GM19324 (cell line): ENCODE results near the gene DCAF7.

Experiments
- ATAC-seq: cut with Tn5 transposase; IDR thresholded peaks from one replicate; pipeline ENCODE4 v1.9.1; 2021; ENCODE audit warnings: mild to moderate bottlenecking, moderate library complexity; ENCODE audit not compliant: unreplicated experiment, low FRiP score

DCAF7 gene

GRCh38 chr17:63549946-63550816, at the start of gene DCAF7:
TSS of gene DCAF7 (plus strand) at chr17:63550477. CDS start at chr17:63550678, 201 bp downstream.
- ATAC-seq = peak; percentile 95

GRCh38 chr17:63500543-63501390, 49.5 kb upstream of the DCAF7 start:
- ATAC-seq = no peak

GRCh38 chr17:63503341-63503705, 47.0 kb upstream of the DCAF7 start:
- no peak for ATAC-seq

- no peak for ATAC-seq
Measured at GRCh38 chr17:63504261-63504660, 46.0 kb upstream of the DCAF7 start.

- ATAC-seq = no peak
Measured at GRCh38 chr17:63505341-63505740, 44.9 kb upstream of the DCAF7 start.

- no peak for ATAC-seq
Measured at GRCh38 chr17:63506627-63507026, 43.6 kb upstream of the DCAF7 start.

GRCh38 chr17:63511331-63511730, 38.9 kb upstream of the DCAF7 start:
- no peak for ATAC-seq

- no peak for ATAC-seq
Measured at GRCh38 chr17:63512388-63512787, 37.9 kb upstream of the DCAF7 start.

- ATAC-seq = no peak
Measured at GRCh38 chr17:63512896-63513644, 37.2 kb upstream of the DCAF7 start.

- no peak for ATAC-seq
Measured at GRCh38 chr17:63514477-63514876, 35.8 kb upstream of the DCAF7 start.

- ATAC-seq = no peak
Measured at GRCh38 chr17:63514974-63515373, 35.3 kb upstream of the DCAF7 start.

GRCh38 chr17:63515426-63515825, 34.9 kb upstream of the DCAF7 start:
- no peak for ATAC-seq

GRCh38 chr17:63516910-63517824, 33.1 kb upstream of the DCAF7 start:
- ATAC-seq = no peak

- ATAC-seq = no peak
Measured at GRCh38 chr17:63517825-63518534, 32.3 kb upstream of the DCAF7 start.

- no peak for ATAC-seq
Measured at GRCh38 chr17:63519116-63519881, 31.0 kb upstream of the DCAF7 start.

GRCh38 chr17:63519972-63520882, 30.1 kb upstream of the DCAF7 start:
- ATAC-seq = no peak

GRCh38 chr17:63523253-63523855, 26.9 kb upstream of the DCAF7 start, which contains the start of gene KCNH6:
TSS of gene KCNH6 (plus strand) at chr17:63523358. CDS start at chr17:63523414, 56 bp downstream.
- ATAC-seq = no peak
